ENCODE results near the gene RGL1.
A peak's percentile ranks its signal among the peaks of the same experiment; 100 is the strongest.

The RGL1 gene

GRCh38 chr1:183903101-183903500 lies 98.2 kb downstream of the RGL1 start:
- no peaks in the 10 kb centered on the region for H3K27me3 ChIP-seq (ENCODE audit: control insufficient read depth in 1 of 2, insufficient read depth in 2 of 2, low read length in 2 of 2)
- no peaks in the 10 kb centered on the region for H3K4me1 ChIP-seq (ENCODE audit: control insufficient read depth, insufficient read depth, low read length)
- no peak overlapping the region for H3K9ac ChIP-seq (ENCODE audit: low read length in 2 of 2)
- H3K9me3 ChIP-seq (ENCODE audit: control insufficient read depth in 2 of 2, low read length in 2 of 2): no peaks in the 10 kb centered on the region
- H3K36me3 ChIP-seq (ENCODE audit: control insufficient read depth in 2 of 2, insufficient read depth in 2 of 2, low read length in 2 of 2): peaks cover 28 to 41% of the 10 kb centered on the region in 2 donors
- no peak overlapping the region for H3K27ac ChIP-seq (ENCODE audit: low read length)
- H3K4me3 ChIP-seq (ENCODE audit: low read length in 2 of 2): no peak overlapping the region

- Histone ChIP-seq H3K9me3 (ENCODE audit: control insufficient read depth in 2 of 2, low read length in 2 of 2) (no peaks in the 10 kb centered on the region), H3K4me3 (ENCODE audit: low read length in 2 of 2) (no peak overlapping the region), H3K27ac (ENCODE audit: low read length) (no peak overlapping the region), H3K4me1 (ENCODE audit: control insufficient read depth, insufficient read depth, low read length) (no peaks in the 10 kb centered on the region), H3K36me3 (ENCODE audit: control insufficient read depth in 2 of 2, insufficient read depth in 2 of 2, low read length in 2 of 2) (peaks cover 37 to 44% of the 10 kb centered on the region in 2 donors), H3K27me3 (ENCODE audit: control insufficient read depth in 1 of 2, insufficient read depth in 2 of 2, low read length in 2 of 2) (no peaks in the 10 kb centered on the region), H3K9ac (ENCODE audit: low read length in 2 of 2) (no peak overlapping the region)
Measured at GRCh38 chr1:183905508-183906113, 100.7 kb downstream of the RGL1 start.

- no peaks in the 10 kb centered on the region for H3K27me3 ChIP-seq (ENCODE audit: control insufficient read depth in 1 of 2, insufficient read depth in 2 of 2, low read length in 2 of 2)
Measured at GRCh38 chr1:183907070-183907469, 102.2 kb downstream of the RGL1 start.

GRCh38 chr1:183908079-183908478 lies 103.2 kb downstream of the RGL1 start:
- Histone ChIP-seq H3K4me1 (ENCODE audit: control insufficient read depth, insufficient read depth, low read length) (no peaks in the 10 kb centered on the region), H3K9me3 (ENCODE audit: control insufficient read depth in 2 of 2, low read length in 2 of 2) (no peaks in the 10 kb centered on the region), H3K27me3 (ENCODE audit: control insufficient read depth in 1 of 2, insufficient read depth in 2 of 2, low read length in 2 of 2) (no peaks in the 10 kb centered on the region), H3K9ac (ENCODE audit: low read length in 2 of 2) (no peak overlapping the region), H3K36me3 (ENCODE audit: control insufficient read depth in 2 of 2, insufficient read depth in 2 of 2, low read length in 2 of 2) (peaks cover 49 to 53% of the 10 kb centered on the region in 2 donors), H3K4me3 (ENCODE audit: low read length in 2 of 2) (no peak overlapping the region), H3K27ac (ENCODE audit: low read length) (no peak overlapping the region)

More at GRCh38 chr1:183907070-183907469, 102.2 kb downstream of the RGL1 start:
- Histone ChIP-seq H3K27ac (ENCODE audit: low read length) (no peak overlapping the region), H3K9ac (ENCODE audit: low read length in 2 of 2) (no peak overlapping the region), H3K4me3 (ENCODE audit: low read length in 2 of 2) (no peak overlapping the region), H3K9me3 (ENCODE audit: control insufficient read depth in 2 of 2, low read length in 2 of 2) (no peaks in the 10 kb centered on the region), H3K4me1 (ENCODE audit: control insufficient read depth, insufficient read depth, low read length) (no peaks in the 10 kb centered on the region), H3K36me3 (ENCODE audit: control insufficient read depth in 2 of 2, insufficient read depth in 2 of 2, low read length in 2 of 2) (peaks cover 41 to 46% of the 10 kb centered on the region in 2 donors)

GRCh38 chr1:183909672-183910071 lies 104.8 kb downstream of the RGL1 start:
- no peaks in the 10 kb centered on the region for H3K9me3 ChIP-seq (ENCODE audit: control insufficient read depth in 2 of 2, low read length in 2 of 2)
- peaks cover 49 to 55% of the 10 kb centered on the region in 2 donors for H3K36me3 ChIP-seq (ENCODE audit: control insufficient read depth in 2 of 2, insufficient read depth in 2 of 2, low read length in 2 of 2)
- no peak overlapping the region for H3K9ac ChIP-seq (ENCODE audit: low read length in 2 of 2)
- H3K4me1 ChIP-seq (ENCODE audit: control insufficient read depth, insufficient read depth, low read length): no peaks in the 10 kb centered on the region
- no peak overlapping the region for H3K27ac ChIP-seq (ENCODE audit: low read length)
- H3K4me3 ChIP-seq (ENCODE audit: low read length in 2 of 2): no peak overlapping the region
- H3K27me3 ChIP-seq (ENCODE audit: control insufficient read depth in 1 of 2, insufficient read depth in 2 of 2, low read length in 2 of 2): no peaks in the 10 kb centered on the region

GRCh38 chr1:183910845-183911244 lies 105.9 kb downstream of the RGL1 start:
- Histone ChIP-seq H3K36me3 (ENCODE audit: control insufficient read depth in 2 of 2, insufficient read depth in 2 of 2, low read length in 2 of 2) (peaks cover 38 to 43% of the 10 kb centered on the region in 2 donors), H3K9ac (ENCODE audit: low read length in 2 of 2) (no peak overlapping the region), H3K9me3 (ENCODE audit: control insufficient read depth in 2 of 2, low read length in 2 of 2) (no peaks in the 10 kb centered on the region), H3K27ac (ENCODE audit: low read length) (no peak overlapping the region), H3K4me3 (ENCODE audit: low read length in 2 of 2) (no peak overlapping the region), H3K27me3 (ENCODE audit: control insufficient read depth in 1 of 2, insufficient read depth in 2 of 2, low read length in 2 of 2) (no peaks in the 10 kb centered on the region), H3K4me1 (ENCODE audit: control insufficient read depth, insufficient read depth, low read length) (peaks cover 5% of the 10 kb centered on the region)

GRCh38 chr1:183911285-183911684 lies 106.4 kb downstream of the RGL1 start:
- Histone ChIP-seq H3K27ac (ENCODE audit: low read length) (no peak overlapping the region), H3K4me1 (ENCODE audit: control insufficient read depth, insufficient read depth, low read length) (peaks cover 9% of the 10 kb centered on the region), H3K36me3 (ENCODE audit: control insufficient read depth in 2 of 2, insufficient read depth in 2 of 2, low read length in 2 of 2) (peaks cover 38 to 40% of the 10 kb centered on the region in 2 donors), H3K27me3 (ENCODE audit: control insufficient read depth in 1 of 2, insufficient read depth in 2 of 2, low read length in 2 of 2) (no peaks in the 10 kb centered on the region), H3K4me3 (ENCODE audit: low read length in 2 of 2) (no peak overlapping the region), H3K9ac (ENCODE audit: low read length in 2 of 2) (no peak overlapping the region), H3K9me3 (ENCODE audit: control insufficient read depth in 2 of 2, low read length in 2 of 2) (no peaks in the 10 kb centered on the region)

- peaks cover 9% of the 10 kb centered on the region for H3K4me1 ChIP-seq (ENCODE audit: control insufficient read depth, insufficient read depth, low read length)
- H3K36me3 ChIP-seq (ENCODE audit: control insufficient read depth in 2 of 2, insufficient read depth in 2 of 2, low read length in 2 of 2): peaks cover 42 to 45% of the 10 kb centered on the region in 2 donors
- H3K9ac ChIP-seq (ENCODE audit: low read length in 2 of 2): no peak overlapping the region
- H3K9me3 ChIP-seq (ENCODE audit: control insufficient read depth in 2 of 2, low read length in 2 of 2): no peaks in the 10 kb centered on the region
- H3K4me3 ChIP-seq (ENCODE audit: low read length in 2 of 2): no peak overlapping the region
- H3K27me3 ChIP-seq (ENCODE audit: control insufficient read depth in 1 of 2, insufficient read depth in 2 of 2, low read length in 2 of 2): no peaks in the 10 kb centered on the region
- H3K27ac ChIP-seq (ENCODE audit: low read length): peak overlapping the region; percentile 2
Measured at GRCh38 chr1:183912265-183912886, 107.5 kb downstream of the RGL1 start.

- Histone ChIP-seq H3K4me3 (ENCODE audit: low read length in 2 of 2) (no peak overlapping the region), H3K27ac (ENCODE audit: low read length) (no peak overlapping the region), H3K9ac (ENCODE audit: low read length in 2 of 2) (no peak overlapping the region), H3K36me3 (ENCODE audit: control insufficient read depth in 2 of 2, insufficient read depth in 2 of 2, low read length in 2 of 2) (peaks cover 42 to 44% of the 10 kb centered on the region in 2 donors), H3K27me3 (ENCODE audit: control insufficient read depth in 1 of 2, insufficient read depth in 2 of 2, low read length in 2 of 2) (no peaks in the 10 kb centered on the region), H3K9me3 (ENCODE audit: control insufficient read depth in 2 of 2, low read length in 2 of 2) (no peaks in the 10 kb centered on the region), H3K4me1 (ENCODE audit: control insufficient read depth, insufficient read depth, low read length) (peaks cover 9% of the 10 kb centered on the region)
Measured at GRCh38 chr1:183913567-183913993, 108.7 kb downstream of the RGL1 start.

- no peak overlapping the region for H3K9ac ChIP-seq (ENCODE audit: low read length in 2 of 2)
- peaks cover 39% of the 10 kb centered on the region in 2 donors for H3K36me3 ChIP-seq (ENCODE audit: control insufficient read depth in 2 of 2, insufficient read depth in 2 of 2, low read length in 2 of 2)
- peaks cover 9% of the 10 kb centered on the region for H3K4me1 ChIP-seq (ENCODE audit: control insufficient read depth, insufficient read depth, low read length)
- no peak overlapping the region for H3K4me3 ChIP-seq (ENCODE audit: low read length in 2 of 2)
- no peaks in the 10 kb centered on the region for H3K27me3 ChIP-seq (ENCODE audit: control insufficient read depth in 1 of 2, insufficient read depth in 2 of 2, low read length in 2 of 2)
- H3K9me3 ChIP-seq (ENCODE audit: control insufficient read depth in 2 of 2, low read length in 2 of 2): no peaks in the 10 kb centered on the region
- H3K27ac ChIP-seq (ENCODE audit: low read length): no peak overlapping the region
Measured at GRCh38 chr1:183914276-183914675, 109.4 kb downstream of the RGL1 start.

GRCh38 chr1:183914891-183915290 lies 110.0 kb downstream of the RGL1 start:
- Histone ChIP-seq H3K36me3 (ENCODE audit: control insufficient read depth in 2 of 2, insufficient read depth in 2 of 2, low read length in 2 of 2) (peaks cover 38 to 41% of the 10 kb centered on the region in 2 donors), H3K9ac (ENCODE audit: low read length in 2 of 2) (no peak overlapping the region), H3K4me3 (ENCODE audit: low read length in 2 of 2) (no peak overlapping the region), H3K27ac (ENCODE audit: low read length) (no peak overlapping the region), H3K4me1 (ENCODE audit: control insufficient read depth, insufficient read depth, low read length) (peaks cover 9% of the 10 kb centered on the region), H3K9me3 (ENCODE audit: control insufficient read depth in 2 of 2, low read length in 2 of 2) (no peaks in the 10 kb centered on the region), H3K27me3 (ENCODE audit: control insufficient read depth in 1 of 2, insufficient read depth in 2 of 2, low read length in 2 of 2) (no peaks in the 10 kb centered on the region)
